GM12878 (cell line): Measurements from ENCODE around the gene RFX7. TPM values are rescaled to one million over a fixed set of nuclear protein-coding genes. Genes with fewer than 3 reads are reported as not detected.
A peak's percentile ranks its signal among the peaks of the same experiment; 100 is the strongest.

Source experiments
- ATAC-seq: fragments of 200-7000 bp; cut with Tn5 transposase; 3 replicates; pipeline ENCODE4 v1.9.1; 2020; ENCODE audit warnings: mild to moderate bottlenecking, moderate library complexity
- BruUV-seq: library from RNA; stranded (reverse); fragments of 400-500 nt; replicated peaks from 2 replicates; lab custom pipeline; 2021; lab: Mats Ljungman, UMichigan
- CTCF ChIA-PET: fragments of 300-600 bp; sonication (Branson Sonifier 250); formaldehyde crosslinking; extraction: SDS; loops from one replicate; lab custom pipeline; 2021; ENCODE audit warnings: inconsistent platforms; lab: Yijun Ruan, JAX
- POLR2A ChIA-PET: fragments of 350-600 bp; formaldehyde crosslinking; extraction: SDS; loops from one replicate; lab custom pipeline; 2021; ENCODE audit warnings: inconsistent platforms; lab: Charles Lee
- RAD21 ChIA-PET: fragments of 300-600 bp; sonication (Branson Sonifier 250); formaldehyde crosslinking; loops from one replicate; lab custom pipeline; 2023; ENCODE audit warnings: antibody characterized with exemption; ENCODE audit not compliant: unreplicated experiment; lab: Charles Lee
- SMC1A ChIA-PET: fragments of 300-600 bp; sonication (Branson Sonifier 250); formaldehyde crosslinking; loops from one replicate; lab custom pipeline; 2023; ENCODE audit not compliant: unreplicated experiment, uncharacterized antibody; lab: Charles Lee
- DNase-seq: peaks from one replicate; pipeline ENCODE4 v3.0.0-alpha.2; 2011; ENCODE audit warnings: low read depth, low spot score
- FAIRE-seq: peaks from 3 replicates; lab custom pipeline; 2011; peaks lifted over from hg19 to GRCh38; lab: Jason Lieb, UNC
- H2AFZ ChIP-seq: 2 replicates; pipeline ENCODE4 v1.6.0; 2011; ENCODE audit warnings: low read depth, low read length, control low read depth; ENCODE audit not compliant: control insufficient read depth
- H3K27ac ChIP-seq: 2 replicates; pipeline ENCODE4 v1.5.1; 2011; ENCODE audit warnings: control low read depth; ENCODE audit not compliant: control insufficient read depth, insufficient read depth
- H3K27me3 ChIP-seq, 2 experiments: replicated peaks in 1 of 2; 2 replicates each; pipeline versions ENCODE4 v1.6.0 to v1.6.1; 2011; ENCODE audit warnings: low read length in 1 of 2; ENCODE audit not compliant: control insufficient read depth in 2 of 2, insufficient read depth in 2 of 2
- H3K36me3 ChIP-seq, 2 experiments: 2 replicates each; pipeline ENCODE4 v1.5.1; 2011; ENCODE audit warnings: low read length in 1 of 2; ENCODE audit not compliant: control insufficient read depth in 2 of 2, insufficient read depth in 2 of 2
- H3K4me1 ChIP-seq: 2 replicates; pipeline ENCODE4 v1.6.1; 2011; ENCODE audit warnings: mild to moderate bottlenecking, low read length, moderate library complexity, mixed read lengths; ENCODE audit not compliant: control insufficient read depth, insufficient read depth
- H3K4me2 ChIP-seq: 2 replicates; pipeline ENCODE4 v1.6.0; 2011; ENCODE audit warnings: control low read depth; ENCODE audit not compliant: control insufficient read depth, insufficient read depth
- H3K4me3 ChIP-seq: fragments of 200-600 bp; sonication (generic); 2 replicates; pipeline ENCODE4 v1.5.1; 2016
- H3K79me2 ChIP-seq: 2 replicates; pipeline ENCODE4 v1.6.0; 2011; ENCODE audit warnings: low read length; ENCODE audit not compliant: control insufficient read depth, insufficient read depth
- H3K9ac ChIP-seq: 2 replicates; pipeline ENCODE4 v1.8.0; 2011; ENCODE audit warnings: low read length, control low read depth, mixed read lengths; ENCODE audit not compliant: control insufficient read depth, insufficient read depth
- H3K9me3 ChIP-seq: replicated peaks from 3 replicates; pipeline ENCODE4 v1.5.1; 2011; ENCODE audit warnings: mild to moderate bottlenecking, low read length; ENCODE audit not compliant: control insufficient read depth, insufficient read depth
- H4K20me1 ChIP-seq: 2 replicates; pipeline ENCODE4 v1.6.0; 2011; ENCODE audit not compliant: control insufficient read depth, insufficient read depth
- IRF5 ChIP-seq: fragments of 450-650 bp; IDR thresholded peaks from 2 replicates; pipeline ENCODE4 v1.6.1; 2017; ENCODE audit warnings: borderline replicate concordance
- NR2C1 ChIP-seq: fragments of 450-650 bp; IDR thresholded peaks from 2 replicates; pipeline ENCODE4 v1.6.1; 2017; ENCODE audit warnings: antibody characterized with exemption, mild to moderate bottlenecking, moderate library complexity
- PAX5 ChIP-seq: IDR thresholded peaks from 2 replicates; pipeline ENCODE4 v1.6.1; 2011; ENCODE audit warnings: low read depth, low read length, borderline replicate concordance
- PAX8 ChIP-seq: fragments of 450-650 bp; IDR thresholded peaks from 2 replicates; pipeline ENCODE4 v1.6.1; 2017; ENCODE audit warnings: mild to moderate bottlenecking, moderate library complexity
- RAD21 ChIP-seq: IDR thresholded peaks from 2 replicates; pipeline ENCODE4 v1.6.1; 2011; ENCODE audit warnings: mild to moderate bottlenecking, low read depth, low read length, moderate library complexity; ENCODE audit not compliant: insufficient read depth
- SMARCA5 ChIP-seq: fragments of 450-650 bp; IDR thresholded peaks from 2 replicates; pipeline ENCODE4 v1.6.1; 2017; ENCODE audit warnings: mild to moderate bottlenecking
- WGBS: methylation state at CpG from one replicate; pipeline ENCODE4 v1.1.6; 2016; ENCODE audit warnings: low lambda C conversion rate; ENCODE audit not compliant: insufficient replicate concordance, insufficient coverage; ENCODE audit errors: missing lambda C conversion rate; 5-methylcytosine and 5-hydroxymethylcytosine counted together
- in situ Hi-C: fragments of 300-500 bp; cut with MboI; formaldehyde crosslinking; loops from 9 replicates; pipeline ENCODE4 v1.14.3; 2018; ENCODE audit warnings: mixed read lengths
- intact Hi-C: fragments of 100-400 bp; cut with micrococcal nuclease; formaldehyde crosslinking; loops from one replicate; pipeline ENCODE4 v1.14.2; 2022; ENCODE audit not compliant: unreplicated experiment
- polyA plus RNA-seq, 11 experiments: library from polyadenylated mRNA; depleted of rRNA in 4 of 11; unstranded in 6 of 11; stranded (reverse) in 5 of 11; fragments of >200 nt; fragmentation: Nextera tagmentation in 4 of 11; fragmentation: Illumina TruSeq in 1 of 11; extraction: Ambion mirVana in 4 of 11; extraction: Trizol in 1 of 11; gene quantifications; 1 replicate in 1 of 11; 2 replicates in 10 of 11; pipeline versions ENCODE4 v1.2.1 to v1.2.3, GENCODE V29; 2011 to 2016; ENCODE audit warnings: inconsistent platforms in 2 of 11, missing spikeins in 2 of 11, low read depth in 1 of 11
- total RNA-seq, 4 experiments: library from RNA; depleted of rRNA in 3 of 4; stranded (reverse); fragments of >200 nt in 3 of 4; fragmentation: Illumina TruSeq in 1 of 4; extraction: Trizol in 1 of 4; gene quantifications; 2 replicates each; pipeline versions ENCODE4 v1.2.1 to v1.2.3, GENCODE V29; 2013 to 2021
- TF ChIP-seq, protein P1 (sequence below): fragments of 450-650 bp; formaldehyde crosslinking; IDR thresholded peaks from 2 replicates; pipeline ENCODE4 v1.5.0; 2022; ENCODE audit warnings: mild to moderate bottlenecking, missing genetic modification characterization
- TF ChIP-seq, protein P2 (sequence below): fragments of 450-650 bp; IDR thresholded peaks from 2 replicates; pipeline ENCODE4 v1.6.1; 2016; ENCODE audit warnings: mild to moderate bottlenecking, moderate library complexity, borderline replicate concordance
- TF ChIP-seq, protein P3 (sequence below): IDR thresholded peaks from 2 replicates; pipeline ENCODE4 v1.6.1; 2012; ENCODE audit warnings: mild to moderate bottlenecking, low read depth, low read length

The RFX7 gene
- total and polyA plus RNA-seq, 10 of the 15 experiments (the other 5 are each of a cell fraction or from before 2014, with no cell fraction given) = 3.2 to 31.4 (median 10.7) TPM

DNA sequence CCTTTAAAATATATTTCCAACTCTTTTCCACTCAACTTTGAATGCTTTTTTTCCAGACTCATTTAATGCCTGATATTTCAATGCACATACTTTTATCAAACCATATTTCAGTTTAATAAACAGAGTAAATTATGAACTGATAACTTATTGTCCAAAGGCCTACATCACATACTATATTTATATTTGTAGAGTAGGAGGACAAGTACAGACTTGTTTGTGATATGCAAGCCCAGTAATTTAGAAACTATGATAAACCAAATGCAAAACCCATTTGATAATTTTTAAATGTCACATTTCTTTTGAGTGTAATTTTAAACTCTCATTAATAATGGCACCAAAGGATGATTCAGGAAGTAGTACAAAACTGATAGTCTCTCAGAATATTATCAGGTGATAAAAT is 3.3 kb downstream of the RFX7 start (continued):
- TF ChIP-seq, protein P1, sequence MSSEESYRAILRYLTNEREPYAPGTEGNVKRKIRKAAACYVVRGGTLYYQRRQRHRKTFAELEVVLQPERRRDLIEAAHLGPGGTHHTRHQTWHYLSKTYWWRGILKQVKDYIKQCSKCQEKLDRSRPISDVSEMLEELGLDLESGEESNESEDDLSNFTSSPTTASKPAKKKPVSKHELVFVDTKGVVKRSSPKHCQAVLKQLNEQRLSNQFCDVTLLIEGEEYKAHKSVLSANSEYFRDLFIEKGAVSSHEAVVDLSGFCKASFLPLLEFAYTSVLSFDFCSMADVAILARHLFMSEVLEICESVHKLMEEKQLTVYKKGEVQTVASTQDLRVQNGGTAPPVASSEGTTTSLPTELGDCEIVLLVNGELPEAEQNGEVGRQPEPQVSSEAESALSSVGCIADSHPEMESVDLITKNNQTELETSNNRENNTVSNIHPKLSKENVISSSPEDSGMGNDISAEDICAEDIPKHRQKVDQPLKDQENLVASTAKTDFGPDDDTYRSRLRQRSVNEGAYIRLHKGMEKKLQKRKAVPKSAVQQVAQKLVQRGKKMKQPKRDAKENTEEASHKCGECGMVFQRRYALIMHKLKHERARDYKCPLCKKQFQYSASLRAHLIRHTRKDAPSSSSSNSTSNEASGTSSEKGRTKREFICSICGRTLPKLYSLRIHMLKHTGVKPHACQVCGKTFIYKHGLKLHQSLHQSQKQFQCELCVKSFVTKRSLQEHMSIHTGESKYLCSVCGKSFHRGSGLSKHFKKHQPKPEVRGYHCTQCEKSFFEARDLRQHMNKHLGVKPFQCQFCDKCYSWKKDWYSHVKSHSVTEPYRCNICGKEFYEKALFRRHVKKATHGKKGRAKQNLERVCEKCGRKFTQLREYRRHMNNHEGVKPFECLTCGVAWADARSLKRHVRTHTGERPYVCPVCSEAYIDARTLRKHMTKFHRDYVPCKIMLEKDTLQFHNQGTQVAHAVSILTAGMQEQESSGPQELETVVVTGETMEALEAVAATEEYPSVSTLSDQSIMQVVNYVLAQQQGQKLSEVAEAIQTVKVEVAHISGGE (CRISPR knock-in tag) = no peak

DNA sequence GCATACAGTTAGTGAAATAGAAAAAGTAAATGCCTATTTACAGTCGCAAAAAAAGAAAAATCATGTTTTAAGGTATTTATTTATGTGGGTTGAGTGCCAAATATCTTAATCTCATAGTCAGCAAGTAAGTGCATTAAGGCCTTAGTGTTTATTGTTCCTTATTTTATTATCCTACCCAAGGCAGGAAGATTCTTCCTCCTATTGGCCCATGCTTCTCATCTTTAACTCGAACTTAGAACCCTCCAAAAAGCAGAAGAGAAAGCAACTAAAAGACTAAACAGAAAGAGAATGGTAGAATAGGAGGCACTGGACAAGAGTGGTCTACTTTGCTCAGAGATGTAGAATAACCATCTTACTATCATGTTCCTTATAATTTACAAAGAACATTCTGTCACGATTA is 7.5 kb downstream of the RFX7 start:
- BruUV-seq = no TSS peak
- WGBS = 55% methylated on average over 3 of the region's 3 CpGs
- FAIRE-seq (no peak), DNase-seq (no peak), ATAC-seq (peak; percentile 48)
- ChIA-PET SMC1A (interaction anchor here (0.9 to 1.8 kb wide), 4 partner anchors 9 to 115 kb away, joined by 3 to 4 read pairs (median 3); no protein-coding TSS in a partner anchor), CTCF (interaction anchor here (1.3 to 1.8 kb wide), 3 partner anchors 8 to 14 kb away, joined by 3 to 6 read pairs (median 4); no protein-coding TSS in a partner anchor), POLR2A (interaction anchor here (0.6 kb wide), 1 partner anchor 860 kb away, joined by 5 read pairs; no protein-coding TSS in a partner anchor), RAD21 (interaction anchor here (1.0 kb wide), 1 partner anchor 8 kb away, joined by 3 read pairs; no protein-coding TSS in a partner anchor)
- Histone ChIP-seq H3K4me3 (no peak overlapping the region), H3K79me2 (peaks cover 70% of the 10 kb centered on the region), H3K4me2 (0 out of 2 replicates have a peak overlapping the region, but pooled peaks have one; percentile 9), H3K9ac (no peak overlapping the region), H3K36me3 (peaks cover 4 to 19% of the 10 kb centered on the region in 2 experiments; a peak in 3 of 4 replicates), H3K9me3 (peaks cover 42% of the 10 kb centered on the region), H3K4me1 (no peaks in the 10 kb centered on the region), H4K20me1 (no peaks in the 10 kb centered on the region), H2AFZ (no peak overlapping the region), H3K27me3 (no peaks in the 10 kb centered on the region), H3K27ac (no peak overlapping the region)
- in situ Hi-C loops = no loop called here
- intact Hi-C loops = loop anchor here (2.0 kb wide), 1 partner anchor 23 kb away; no protein-coding TSS in a partner anchor
- TF ChIP-seq NR2C1 = no peak
- no peak for TF ChIP-seq SMARCA5
- TF ChIP-seq, protein P2, sequence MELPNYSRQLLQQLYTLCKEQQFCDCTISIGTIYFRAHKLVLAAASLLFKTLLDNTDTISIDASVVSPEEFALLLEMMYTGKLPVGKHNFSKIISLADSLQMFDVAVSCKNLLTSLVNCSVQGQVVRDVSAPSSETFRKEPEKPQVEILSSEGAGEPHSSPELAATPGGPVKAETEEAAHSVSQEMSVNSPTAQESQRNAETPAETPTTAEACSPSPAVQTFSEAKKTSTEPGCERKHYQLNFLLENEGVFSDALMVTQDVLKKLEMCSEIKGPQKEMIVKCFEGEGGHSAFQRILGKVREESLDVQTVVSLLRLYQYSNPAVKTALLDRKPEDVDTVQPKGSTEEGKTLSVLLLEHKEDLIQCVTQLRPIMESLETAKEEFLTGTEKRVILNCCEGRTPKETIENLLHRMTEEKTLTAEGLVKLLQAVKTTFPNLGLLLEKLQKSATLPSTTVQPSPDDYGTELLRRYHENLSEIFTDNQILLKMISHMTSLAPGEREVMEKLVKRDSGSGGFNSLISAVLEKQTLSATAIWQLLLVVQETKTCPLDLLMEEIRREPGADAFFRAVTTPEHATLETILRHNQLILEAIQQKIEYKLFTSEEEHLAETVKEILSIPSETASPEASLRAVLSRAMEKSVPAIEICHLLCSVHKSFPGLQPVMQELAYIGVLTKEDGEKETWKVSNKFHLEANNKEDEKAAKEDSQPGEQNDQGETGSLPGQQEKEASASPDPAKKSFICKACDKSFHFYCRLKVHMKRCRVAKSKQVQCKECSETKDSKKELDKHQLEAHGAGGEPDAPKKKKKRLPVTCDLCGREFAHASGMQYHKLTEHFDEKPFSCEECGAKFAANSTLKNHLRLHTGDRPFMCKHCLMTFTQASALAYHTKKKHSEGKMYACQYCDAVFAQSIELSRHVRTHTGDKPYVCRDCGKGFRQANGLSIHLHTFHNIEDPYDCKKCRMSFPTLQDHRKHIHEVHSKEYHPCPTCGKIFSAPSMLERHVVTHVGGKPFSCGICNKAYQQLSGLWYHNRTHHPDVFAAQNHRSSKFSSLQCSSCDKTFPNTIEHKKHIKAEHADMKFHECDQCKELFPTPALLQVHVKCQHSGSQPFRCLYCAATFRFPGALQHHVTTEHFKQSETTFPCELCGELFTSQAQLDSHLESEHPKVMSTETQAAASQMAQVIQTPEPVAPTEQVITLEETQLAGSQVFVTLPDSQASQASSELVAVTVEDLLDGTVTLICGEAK = no peak
- no peak for TF ChIP-seq PAX8
- no peak for TF ChIP-seq RAD21
- no peak for TF ChIP-seq IRF5
- TF ChIP-seq, protein P3, sequence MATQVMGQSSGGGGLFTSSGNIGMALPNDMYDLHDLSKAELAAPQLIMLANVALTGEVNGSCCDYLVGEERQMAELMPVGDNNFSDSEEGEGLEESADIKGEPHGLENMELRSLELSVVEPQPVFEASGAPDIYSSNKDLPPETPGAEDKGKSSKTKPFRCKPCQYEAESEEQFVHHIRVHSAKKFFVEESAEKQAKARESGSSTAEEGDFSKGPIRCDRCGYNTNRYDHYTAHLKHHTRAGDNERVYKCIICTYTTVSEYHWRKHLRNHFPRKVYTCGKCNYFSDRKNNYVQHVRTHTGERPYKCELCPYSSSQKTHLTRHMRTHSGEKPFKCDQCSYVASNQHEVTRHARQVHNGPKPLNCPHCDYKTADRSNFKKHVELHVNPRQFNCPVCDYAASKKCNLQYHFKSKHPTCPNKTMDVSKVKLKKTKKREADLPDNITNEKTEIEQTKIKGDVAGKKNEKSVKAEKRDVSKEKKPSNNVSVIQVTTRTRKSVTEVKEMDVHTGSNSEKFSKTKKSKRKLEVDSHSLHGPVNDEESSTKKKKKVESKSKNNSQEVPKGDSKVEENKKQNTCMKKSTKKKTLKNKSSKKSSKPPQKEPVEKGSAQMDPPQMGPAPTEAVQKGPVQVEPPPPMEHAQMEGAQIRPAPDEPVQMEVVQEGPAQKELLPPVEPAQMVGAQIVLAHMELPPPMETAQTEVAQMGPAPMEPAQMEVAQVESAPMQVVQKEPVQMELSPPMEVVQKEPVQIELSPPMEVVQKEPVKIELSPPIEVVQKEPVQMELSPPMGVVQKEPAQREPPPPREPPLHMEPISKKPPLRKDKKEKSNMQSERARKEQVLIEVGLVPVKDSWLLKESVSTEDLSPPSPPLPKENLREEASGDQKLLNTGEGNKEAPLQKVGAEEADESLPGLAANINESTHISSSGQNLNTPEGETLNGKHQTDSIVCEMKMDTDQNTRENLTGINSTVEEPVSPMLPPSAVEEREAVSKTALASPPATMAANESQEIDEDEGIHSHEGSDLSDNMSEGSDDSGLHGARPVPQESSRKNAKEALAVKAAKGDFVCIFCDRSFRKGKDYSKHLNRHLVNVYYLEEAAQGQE = no peak
- TF ChIP-seq PAX5 = no peak
